Fibroblast of lung (primary cell): ENCODE results near the gene PFKFB2.

Experiments used
- CTCF ChIP-seq, 2 donors: IDR thresholded peaks in 1 of 2; conservative IDR thresholded peaks in 1 of 2; 1 replicate in 1 of 2; 2 replicates in 1 of 2; pipeline ENCODE4 v1.5.1; 2011 to 2012; ENCODE audit warnings: low read length in 2 of 2, control low read depth in 1 of 2, inconsistent platforms in 1 of 2, low read depth in 1 of 2, mild to moderate bottlenecking in 1 of 2
- EZH2 ChIP-seq: IDR thresholded peaks from 2 replicates; pipeline ENCODE4 v1.5.1; 2012; ENCODE audit warnings: low read length, control low read depth, mild to moderate bottlenecking; ENCODE audit errors: missing control alignments

- TF ChIP-seq CTCF (conservative IDR thresholded peaks at IDR 0.05 in 1 of 2, IDR thresholded peaks at IDR 0.05 in 1 of 2; ENCODE audit: low read depth in 1 of 2, low read length in 2 of 2) (no peak), EZH2 (no peak)
Observed at GRCh38 chr1:207097871-207098324, 44.8 kb downstream of the PFKFB2 start.
